ENCODE data around the gene DOCK3.
"Not testable (repeated sequence)": the region's sequence is repeated elsewhere in the genome, so short reads cannot be mapped to it uniquely, and the experiment has no call there.

DOCK3 gene

GRCh38 chr3:51340989-51341636 is 666.4 kb downstream of the DOCK3 start:
- no peak for DNase-seq

DNA sequence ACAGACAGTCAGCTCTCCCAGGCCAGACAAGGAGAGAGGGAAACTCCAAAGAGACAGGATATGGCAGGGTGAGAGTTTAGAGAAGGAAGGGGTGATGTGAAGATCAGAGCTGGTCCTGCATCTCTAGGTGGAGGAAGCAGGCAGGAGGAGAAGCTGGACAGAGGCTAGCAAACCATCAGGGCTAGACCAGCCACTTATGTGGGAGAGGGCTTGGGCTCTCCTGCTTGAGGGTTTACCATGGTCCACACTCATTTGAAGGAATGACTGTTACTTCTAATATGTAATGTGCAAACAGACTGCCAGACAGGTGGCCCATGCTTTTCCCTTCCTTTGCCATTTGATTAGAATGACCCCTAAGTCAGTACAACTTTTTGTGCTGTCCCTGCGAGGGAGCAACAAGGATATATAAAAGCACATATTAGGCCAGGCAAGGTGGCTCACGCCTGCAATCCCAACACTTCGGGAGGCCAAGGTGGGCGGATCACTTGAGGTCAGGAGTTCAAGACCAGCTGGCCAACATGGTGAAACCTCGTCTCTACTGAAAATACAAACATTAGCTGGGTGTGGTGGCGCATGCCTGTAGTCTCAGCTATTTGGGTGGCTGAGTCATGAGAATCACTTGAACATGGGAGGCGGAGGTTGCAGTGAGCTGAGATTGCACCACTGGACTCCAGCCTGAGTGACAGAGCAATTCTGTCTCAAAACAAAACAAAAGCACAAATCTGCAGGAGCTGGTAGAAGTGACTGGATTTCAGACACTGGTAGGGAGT is 669.4 kb downstream of the DOCK3 start:
- no peak for DNase-seq

DNA sequence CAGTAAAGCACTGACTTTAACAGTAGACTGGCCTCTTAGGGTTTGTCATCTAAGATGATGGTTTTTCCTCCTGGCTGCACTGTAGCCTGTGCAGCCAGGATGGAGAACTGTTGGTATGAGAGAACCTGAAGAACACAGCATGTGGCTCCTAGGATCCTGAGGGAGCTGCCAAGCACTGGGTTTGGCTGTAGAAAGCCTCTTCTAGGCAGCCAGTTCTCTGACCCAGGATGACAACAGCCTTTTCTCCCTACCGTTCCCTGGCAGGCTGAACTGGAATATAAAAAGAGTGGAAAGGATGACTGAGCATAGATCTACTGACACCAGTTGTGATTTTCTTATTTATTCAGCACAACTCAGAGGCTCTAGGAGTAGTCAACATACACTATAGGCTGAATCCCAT is 676.0 kb downstream of the DOCK3 start:
- DNase-seq = no peak

DNA sequence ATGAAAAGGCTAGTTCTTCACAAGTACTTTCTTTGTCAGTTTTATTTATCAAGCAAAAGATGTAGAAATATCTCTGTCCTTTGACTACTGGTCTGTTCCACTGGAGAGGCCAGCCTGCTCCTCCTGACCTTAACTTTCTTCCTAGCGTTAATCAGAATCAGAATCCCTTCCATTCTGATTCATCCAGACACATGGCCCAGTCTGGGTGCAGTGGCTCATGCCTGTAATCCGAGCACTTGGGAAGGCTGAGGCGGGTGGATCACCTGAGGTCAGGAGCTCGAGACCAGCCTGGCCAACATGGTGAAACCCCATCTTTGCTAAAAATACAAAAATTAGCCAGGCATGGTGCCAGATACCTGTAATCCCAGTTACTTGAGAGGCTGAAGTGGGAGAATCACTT is 678.4 kb downstream of the DOCK3 start:
- no peak for DNase-seq

DNA sequence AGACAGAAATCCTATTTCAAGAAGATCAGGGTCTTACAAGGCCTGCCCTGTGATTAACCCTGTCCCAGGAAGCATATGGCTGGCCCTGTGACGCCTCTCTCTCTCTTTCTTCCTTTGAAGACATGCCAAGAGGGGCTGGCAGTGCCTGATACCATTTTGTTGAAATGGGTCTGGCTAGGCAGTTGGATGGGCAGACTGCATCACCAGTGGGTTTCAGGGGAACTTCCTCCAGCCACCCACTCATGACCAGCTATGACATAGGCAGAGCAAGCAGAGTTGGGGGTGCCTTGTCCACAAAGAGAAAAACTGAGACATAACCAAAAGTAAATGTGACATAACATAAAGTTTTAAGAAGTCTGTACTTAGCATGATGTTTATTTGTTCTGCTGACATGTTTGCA is 679.0 kb downstream of the DOCK3 start:
- DNase-seq = peak; percentile 81

DNA sequence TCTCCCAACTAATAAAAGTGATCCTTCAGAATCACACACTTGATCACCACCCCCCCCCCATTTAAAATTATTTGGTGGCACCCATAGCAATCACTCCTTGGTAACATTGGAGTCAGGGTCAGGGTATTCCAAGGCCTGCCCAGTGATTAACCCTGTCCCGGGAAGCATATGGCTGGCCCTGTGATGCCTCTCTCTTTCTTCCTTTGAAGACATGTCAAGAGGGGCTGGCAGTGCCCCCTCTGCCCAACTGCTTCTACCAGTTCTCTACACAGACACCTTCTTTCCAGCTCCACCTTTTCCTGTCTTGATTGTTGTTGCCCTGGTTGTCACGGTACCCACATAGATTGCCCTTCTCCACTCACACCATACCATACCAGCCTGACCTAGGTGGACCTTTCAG is 679.4 kb downstream of the DOCK3 start:
- no peak for DNase-seq

GRCh38 chr3:51354731-51355615 is 680.2 kb downstream of the DOCK3 start:
- no peak for DNase-seq

- DNase-seq = no peak
These were observed 681.3 kb downstream of the DOCK3 start for GRCh38 chr3:51355891-51356578.

GRCh38 chr3:51357856-51358255 is 683.1 kb downstream of the DOCK3 start:
- DNase-seq = no peak

GRCh38 chr3:51358981-51359380 is 684.3 kb downstream of the DOCK3 start:
- DNase-seq = no peak

GRCh38 chr3:51360806-51361205 is 686.1 kb downstream of the DOCK3 start:
- no peak for DNase-seq

GRCh38 chr3:51361746-51362145 is 687.0 kb downstream of the DOCK3 start:
- DNase-seq = no peak

- DNase-seq = no peak
These were observed 687.7 kb downstream of the DOCK3 start for GRCh38 chr3:51362476-51362875.

- DNase-seq = not testable (repeated sequence)
These were observed 693.5 kb downstream of the DOCK3 start for GRCh38 chr3:51368276-51368675.

- DNase-seq = peak; percentile 36
These were observed 697.3 kb downstream of the DOCK3 start for GRCh38 chr3:51371943-51372557.

- no peak for DNase-seq
These were observed 699.1 kb downstream of the DOCK3 start for GRCh38 chr3:51373658-51374421.

GRCh38 chr3:51374456-51374855 is 699.7 kb downstream of the DOCK3 start:
- DNase-seq = no peak

DNA sequence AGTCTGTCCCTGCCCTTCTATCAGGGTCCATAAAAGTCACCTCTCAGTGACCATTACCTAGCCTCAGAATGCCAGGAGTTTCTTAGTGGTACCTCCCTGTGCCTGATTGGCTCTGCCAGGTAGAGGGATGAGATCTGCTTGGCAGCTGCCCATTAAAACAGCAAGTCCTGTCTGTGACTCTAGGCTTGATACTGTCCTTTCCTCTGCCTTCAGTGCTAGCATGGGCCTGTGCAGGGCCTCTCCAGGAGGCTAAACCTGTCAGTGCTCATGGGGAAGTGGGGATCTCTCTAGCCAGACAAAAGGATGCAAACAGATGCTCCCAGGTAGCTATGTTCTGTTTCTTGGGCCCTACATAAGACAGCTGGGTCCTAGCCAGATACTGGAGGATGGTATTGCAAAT is 700.4 kb downstream of the DOCK3 start:
- DNase-seq = no peak

GRCh38 chr3:51375571-51375970 is 700.8 kb downstream of the DOCK3 start:
- no peak for DNase-seq

DNA sequence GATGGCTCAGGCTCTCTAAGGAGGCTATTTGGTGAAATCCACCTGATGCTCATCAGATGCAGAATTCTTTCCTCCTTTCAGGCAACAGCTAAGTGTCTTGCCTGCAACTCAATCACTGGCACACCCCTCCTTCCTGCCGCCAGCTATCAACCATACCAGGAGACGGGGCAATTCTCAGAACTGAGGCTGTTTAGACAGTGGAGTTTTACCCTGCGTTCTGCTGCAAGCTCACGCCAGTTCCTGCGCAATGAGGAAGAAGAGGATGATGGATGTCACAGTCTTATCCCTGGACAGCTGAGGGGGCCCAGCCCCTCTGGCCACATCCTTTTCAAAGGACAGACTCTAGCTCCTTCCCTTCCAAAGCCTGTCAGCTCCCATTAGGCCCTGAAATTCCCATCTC is 703.3 kb downstream of the DOCK3 start:
- peak; percentile 7 for DNase-seq

DNA sequence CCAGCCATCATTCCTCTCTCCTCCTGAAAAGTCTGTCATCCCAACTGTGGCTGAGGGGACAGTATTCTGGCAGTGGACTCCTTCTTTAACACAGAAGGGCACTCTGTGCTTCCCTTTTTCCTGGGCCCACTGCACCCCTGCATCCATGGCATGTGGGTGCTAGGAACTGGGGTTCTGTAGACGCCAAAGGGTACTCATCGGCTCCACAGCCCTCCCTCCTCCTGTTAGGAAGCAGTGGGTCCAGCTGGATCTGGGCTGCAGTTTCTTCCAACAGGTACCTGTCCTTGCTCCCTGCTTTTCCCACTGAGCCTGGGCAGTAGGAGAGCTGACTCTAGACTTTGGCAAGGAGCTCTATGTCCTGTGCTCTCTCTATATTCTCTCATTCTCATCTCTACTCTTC is 704.0 kb downstream of the DOCK3 start:
- no peak for DNase-seq

- DNase-seq = peak; percentile 19
These were observed 704.6 kb downstream of the DOCK3 start for GRCh38 chr3:51379301-51379700.

All from MV-4-11 (cell line).